ENCODE results near the gene INSYN2A. TPM values are rescaled to one million over a fixed set of nuclear protein-coding genes. Genes with fewer than 3 reads are reported as not detected.

Gene INSYN2A
- polyA plus RNA-seq, 10 donors, result 0.42 to 1.6 (median 1.1) TPM

GRCh38 chr10:127154831-127155620, 41.4 kb downstream of the INSYN2A start:
- peak in 1 of 3 donors; percentile 52 for DNase-seq

GRCh38 chr10:127153181-127153580, 43.2 kb downstream of the INSYN2A start:
- DNase-seq, result no peak

- no peak for DNase-seq
These were observed 44.3 kb downstream of the INSYN2A start for GRCh38 chr10:127151981-127152699.

- DNase-seq, result no peak
These were observed 44.9 kb downstream of the INSYN2A start for GRCh38 chr10:127151541-127151940.

- no peak for DNase-seq
These were observed 46.3 kb downstream of the INSYN2A start for GRCh38 chr10:127150136-127150535.

- DNase-seq, result no peak
These were observed 46.8 kb downstream of the INSYN2A start for GRCh38 chr10:127149501-127150081.

GRCh38 chr10:127148933-127149220, 47.5 kb downstream of the INSYN2A start:
- DNase-seq, result peak in 1 of 3 donors; percentile 76

- DNase-seq, result peak in 1 of 3 donors; percentile 80
These were observed 48.1 kb downstream of the INSYN2A start for GRCh38 chr10:127148066-127148932.

GRCh38 chr10:127146661-127147060, 49.7 kb downstream of the INSYN2A start:
- no peak for DNase-seq

Data from muscle of back (tissue), 11 donors.